Fibroblast of lung (primary cell): ENCODE measurements around the gene PLXNB1. TPM values are rescaled to one million over a fixed set of nuclear protein-coding genes. Genes with fewer than 3 reads are reported as not detected.

Experiments used
- DNase-seq, 2 donors: peaks; one replicate each; pipeline versions ENCODE4 v3.0.0 to v3.0.0-alpha.2; 2010; ENCODE audit warnings: low read depth in 2 of 2
- H2AFZ ChIP-seq: 2 replicates; pipeline ENCODE4 v1.5.1; 2012; ENCODE audit warnings: low read length, control low read depth, inconsistent platforms
- H3K27ac ChIP-seq: 2 replicates; pipeline ENCODE4 v1.5.1; 2011; ENCODE audit warnings: low read length, control low read depth; ENCODE audit not compliant: insufficient read depth
- H3K27me3 ChIP-seq: 2 replicates; pipeline ENCODE4 v1.5.1; 2011; ENCODE audit warnings: mild to moderate bottlenecking, low read length; ENCODE audit not compliant: control insufficient read depth, insufficient read depth
- H3K36me3 ChIP-seq: 2 replicates; pipeline ENCODE4 v1.5.1; 2011; ENCODE audit warnings: low read length; ENCODE audit not compliant: control insufficient read depth, insufficient read depth
- H3K4me1 ChIP-seq: 2 replicates; pipeline ENCODE4 v1.5.1; 2011; ENCODE audit warnings: low read length; ENCODE audit not compliant: control insufficient read depth, insufficient read depth; ENCODE audit errors: extremely low read depth
- H3K4me2 ChIP-seq: 2 replicates; pipeline ENCODE4 v1.5.1; 2011; ENCODE audit warnings: low read length, control low read depth; ENCODE audit not compliant: insufficient read depth; ENCODE audit errors: extremely low read depth
- H3K4me3 ChIP-seq, 4 experiments: fragments of 200-600 bp in 1 of 4; sonication (generic) in 1 of 4; replicated peaks in 1 of 4; 2 replicates each; pipeline ENCODE4 v1.5.1; 2011 to 2016; ENCODE audit warnings: low read length in 4 of 4, low read depth in 3 of 4, mild to moderate bottlenecking in 3 of 4, control low read depth in 2 of 4, inconsistent platforms in 1 of 4, mixed read lengths in 1 of 4; ENCODE audit not compliant: insufficient read depth in 1 of 4; ENCODE audit errors: control extremely low read depth in 1 of 4
- H3K79me2 ChIP-seq: 2 replicates; pipeline ENCODE4 v1.5.1; 2012; ENCODE audit warnings: mild to moderate bottlenecking, low read length, inconsistent platforms; ENCODE audit not compliant: control insufficient read depth, insufficient read depth
- H3K9ac ChIP-seq: 2 replicates; pipeline ENCODE4 v1.5.1; 2011; ENCODE audit warnings: mild to moderate bottlenecking, low read length, control low read depth; ENCODE audit not compliant: insufficient read depth
- H3K9me3 ChIP-seq: 2 replicates; pipeline ENCODE4 v1.5.1; 2012; ENCODE audit warnings: low read depth, low read length; ENCODE audit not compliant: control insufficient read depth, insufficient read depth
- H4K20me1 ChIP-seq: 2 replicates; pipeline ENCODE4 v1.5.1; 2011; ENCODE audit warnings: low read length; ENCODE audit not compliant: control insufficient read depth, insufficient read depth; ENCODE audit errors: extremely low read depth
- CTCF ChIP-seq, 2 donors: IDR thresholded peaks in 1 of 2; conservative IDR thresholded peaks in 1 of 2; 1 replicate in 1 of 2; 2 replicates in 1 of 2; pipeline ENCODE4 v1.5.1; 2011 to 2012; ENCODE audit warnings: low read length in 2 of 2, control low read depth in 1 of 2, inconsistent platforms in 1 of 2, low read depth in 1 of 2, mild to moderate bottlenecking in 1 of 2
- EZH2 ChIP-seq: IDR thresholded peaks from 2 replicates; pipeline ENCODE4 v1.5.1; 2012; ENCODE audit warnings: low read length, control low read depth, mild to moderate bottlenecking; ENCODE audit errors: missing control alignments
- polyA plus RNA-seq, 2 donors: library from polyadenylated mRNA; depleted of rRNA in 1 of 2; stranded (reverse) in 1 of 2; unstranded in 1 of 2; fragments of >200 nt; gene quantifications; 2 replicates each; pipeline ENCODE4 v1.2.1, GENCODE V29; 2011 to 2012; ENCODE audit warnings: missing spikeins in 1 of 2
- total RNA-seq: library from RNA; depleted of rRNA; stranded (reverse); fragments of >200 nt; gene quantifications from 2 replicates; pipeline ENCODE4 v1.2.1, GENCODE V29; 2014

The PLXNB1 gene
- total and polyA plus RNA-seq, 2 donors (not counting 1 experiment from before 2014, with no cell fraction given): 12.8 to 44.6 TPM

DNA sequence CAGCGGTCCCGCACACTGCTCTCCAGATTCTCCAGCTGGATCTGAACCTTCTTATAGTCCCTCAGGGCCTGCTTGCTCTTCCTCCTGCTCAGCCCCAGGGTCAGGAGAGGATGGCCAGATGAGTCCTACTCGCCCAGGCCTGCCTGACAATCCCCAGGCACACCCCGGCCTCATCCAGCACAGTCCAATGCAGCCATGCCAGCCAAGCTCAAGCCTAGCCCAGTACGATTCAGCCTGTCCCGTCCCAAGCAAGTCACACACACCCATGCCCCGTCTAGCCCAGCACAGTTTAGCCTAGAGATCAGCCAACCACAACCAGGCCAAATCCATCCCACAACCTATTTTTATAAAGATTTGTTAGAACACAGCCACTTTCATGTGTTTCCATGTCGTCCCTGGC, 16.8 kb downstream of the PLXNB1 start:
- Histone ChIP-seq H4K20me1 (no peaks in the 10 kb centered on the region), H3K4me3 (no peak overlapping the region), H3K27me3 (no peaks in the 10 kb centered on the region), H3K9me3 (no peaks in the 10 kb centered on the region), H3K9ac (no peak overlapping the region), H2AFZ (no peak overlapping the region), H3K27ac (no peak overlapping the region), H3K4me1 (no peaks in the 10 kb centered on the region), H3K36me3 (peaks cover 21% of the 10 kb centered on the region), H3K79me2 (no peaks in the 10 kb centered on the region), H3K4me2 (no peak overlapping the region)
- no peak for TF ChIP-seq EZH2
- no peak for TF ChIP-seq CTCF (conservative IDR thresholded peaks at IDR 0.05 in 1 of 2, IDR thresholded peaks at IDR 0.05 in 1 of 2; ENCODE audit: low read depth in 1 of 2, low read length in 2 of 2)
- no peak for DNase-seq

GRCh38 chr3:48412375-48413001, 17.4 kb downstream of the PLXNB1 start:
- Histone ChIP-seq H3K27me3 (no peaks in the 10 kb centered on the region), H4K20me1 (no peaks in the 10 kb centered on the region), H3K36me3 (peaks cover 18% of the 10 kb centered on the region), H3K9ac (no peak overlapping the region), H3K9me3 (no peaks in the 10 kb centered on the region), H3K4me3 (no peak overlapping the region), H3K4me1 (no peaks in the 10 kb centered on the region), H3K4me2 (no peak overlapping the region), H2AFZ (no peak overlapping the region), H3K27ac (no peak overlapping the region), H3K79me2 (no peaks in the 10 kb centered on the region)
- DNase-seq: no peak
- TF ChIP-seq CTCF (conservative IDR thresholded peaks at IDR 0.05 in 1 of 2, IDR thresholded peaks at IDR 0.05 in 1 of 2; ENCODE audit: low read depth in 1 of 2, low read length in 2 of 2): no peak
- TF ChIP-seq EZH2: no peak

- Histone ChIP-seq H3K79me2 (no peaks in the 10 kb centered on the region), H3K9ac (no peak overlapping the region), H3K4me2 (no peak overlapping the region), H4K20me1 (no peaks in the 10 kb centered on the region), H3K36me3 (peaks cover 17% of the 10 kb centered on the region), H3K27me3 (no peaks in the 10 kb centered on the region), H3K9me3 (no peaks in the 10 kb centered on the region), H3K27ac (no peak overlapping the region), H3K4me1 (no peaks in the 10 kb centered on the region), H3K4me3 (no peak overlapping the region), H2AFZ (no peak overlapping the region)
- DNase-seq: no peak
- no peak for TF ChIP-seq EZH2
- TF ChIP-seq CTCF (conservative IDR thresholded peaks at IDR 0.05 in 1 of 2, IDR thresholded peaks at IDR 0.05 in 1 of 2; ENCODE audit: low read depth in 1 of 2, low read length in 2 of 2): no peak
Measured at GRCh38 chr3:48411606-48412374, 18.1 kb downstream of the PLXNB1 start.
